Peyer's patch (tissue), 4 donors: ENCODE measurements around the gene KRT85.

ENCODE experiments used
- POLR2A ChIP-seq, 2 donors: fragments of 450-650 bp; IDR thresholded peaks; one replicate each; pipeline ENCODE4 v1.5.1; 2017; ENCODE audit warnings: antibody characterized with exemption in 2 of 2, mild to moderate bottlenecking in 2 of 2, moderate library complexity in 2 of 2
- TF ChIP-seq, protein P1 (sequence below), 6 experiments: fragments of 450-650 bp in 4 of 6; fragments of 200-600 bp in 2 of 6; sonication (generic) in 1 of 6; IDR thresholded peaks; one replicate each; pipeline ENCODE4 v1.5.1; 2017 to 2019; ENCODE audit warnings: antibody characterized with exemption in 6 of 6, mild to moderate bottlenecking in 3 of 6, moderate library complexity in 1 of 6

DNA sequence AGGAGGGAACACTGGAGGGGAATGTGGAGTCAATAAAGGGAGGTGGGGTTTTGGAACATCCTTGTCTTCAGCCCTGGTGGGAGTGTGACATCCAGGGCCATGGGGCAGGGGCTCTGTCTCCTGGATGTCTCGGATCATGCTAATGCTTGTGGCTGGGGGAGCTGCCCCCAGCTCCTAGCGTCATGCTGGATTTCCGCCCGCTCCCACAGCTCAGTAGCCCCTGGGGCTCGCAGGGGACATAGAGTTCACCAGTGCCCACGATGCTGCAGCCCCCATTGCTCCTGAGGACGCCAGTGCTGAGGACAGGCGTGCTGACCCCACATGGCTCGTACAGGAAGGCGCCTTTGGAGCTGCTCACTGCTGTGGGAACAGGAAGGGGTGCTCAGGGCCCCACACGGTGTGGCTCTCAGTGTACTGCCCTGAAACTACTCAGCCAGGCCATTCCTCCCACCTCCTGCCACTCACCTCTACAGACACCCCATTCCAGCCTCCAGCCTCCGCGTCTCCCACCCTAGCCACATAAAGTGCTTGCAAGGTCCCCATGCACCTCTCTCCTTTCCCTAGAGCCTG is 27.6 kb upstream of the KRT85 start:
- TF ChIP-seq, protein P1, sequence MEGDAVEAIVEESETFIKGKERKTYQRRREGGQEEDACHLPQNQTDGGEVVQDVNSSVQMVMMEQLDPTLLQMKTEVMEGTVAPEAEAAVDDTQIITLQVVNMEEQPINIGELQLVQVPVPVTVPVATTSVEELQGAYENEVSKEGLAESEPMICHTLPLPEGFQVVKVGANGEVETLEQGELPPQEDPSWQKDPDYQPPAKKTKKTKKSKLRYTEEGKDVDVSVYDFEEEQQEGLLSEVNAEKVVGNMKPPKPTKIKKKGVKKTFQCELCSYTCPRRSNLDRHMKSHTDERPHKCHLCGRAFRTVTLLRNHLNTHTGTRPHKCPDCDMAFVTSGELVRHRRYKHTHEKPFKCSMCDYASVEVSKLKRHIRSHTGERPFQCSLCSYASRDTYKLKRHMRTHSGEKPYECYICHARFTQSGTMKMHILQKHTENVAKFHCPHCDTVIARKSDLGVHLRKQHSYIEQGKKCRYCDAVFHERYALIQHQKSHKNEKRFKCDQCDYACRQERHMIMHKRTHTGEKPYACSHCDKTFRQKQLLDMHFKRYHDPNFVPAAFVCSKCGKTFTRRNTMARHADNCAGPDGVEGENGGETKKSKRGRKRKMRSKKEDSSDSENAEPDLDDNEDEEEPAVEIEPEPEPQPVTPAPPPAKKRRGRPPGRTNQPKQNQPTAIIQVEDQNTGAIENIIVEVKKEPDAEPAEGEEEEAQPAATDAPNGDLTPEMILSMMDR (IDR thresholded peaks at IDR 0.05), result no peak
- no peak for TF ChIP-seq POLR2A (IDR thresholded peaks at IDR 0.05)
